WTC11 (cell line): ENCODE results near the gene TSNAXIP1.

ENCODE experiments used
- CREB1 ChIP-seq: sonication (generic); formaldehyde crosslinking; IDR thresholded peaks from 2 replicates; pipeline ENCODE4 v1.8.0; 2023; ENCODE audit warnings: mild to moderate bottlenecking, missing genetic modification reagents
- FOXJ3 ChIP-seq: sonication (generic); formaldehyde crosslinking; IDR thresholded peaks from 2 replicates; pipeline ENCODE4 v1.9.0; 2021; ENCODE audit warnings: missing genetic modification reagents, mild to moderate bottlenecking, borderline replicate concordance
- NFYB ChIP-seq: sonication (generic); formaldehyde crosslinking; conservative IDR thresholded peaks from 2 replicates; pipeline ENCODE4 v1.8.0; 2022; ENCODE audit warnings: low read depth, missing genetic modification reagents
- SOX15 ChIP-seq: fragments of 250-450 bp; sonication (Bioruptor Pico); IDR thresholded peaks from 2 replicates; pipeline ENCODE4 v1.9.0; 2021; ENCODE audit warnings: mild to moderate bottlenecking
- ZNF121 ChIP-seq: sonication (generic); formaldehyde crosslinking; IDR thresholded peaks from 2 replicates; pipeline ENCODE4 v1.8.0; 2023; ENCODE audit warnings: missing genetic modification reagents
- TF ChIP-seq, protein P1 (sequence below): fragments of 200-600 bp; IDR thresholded peaks from 2 replicates; pipeline ENCODE4 v1.8.0; 2022; ENCODE audit warnings: antibody characterized with exemption
- TF ChIP-seq, protein P2 (sequence below): sonication (generic); formaldehyde crosslinking; IDR thresholded peaks from 2 replicates; pipeline ENCODE4 v1.8.1; 2023; ENCODE audit warnings: mild to moderate bottlenecking, moderate library complexity, missing genetic modification reagents
- TF ChIP-seq, protein P3 (sequence below): sonication (generic); formaldehyde crosslinking; IDR thresholded peaks from 2 replicates; pipeline ENCODE4 v1.8.1; 2022; ENCODE audit warnings: low read depth, missing genetic modification reagents, borderline replicate concordance
- TF ChIP-seq, protein P4 (sequence below): sonication (generic); formaldehyde crosslinking; IDR thresholded peaks from 2 replicates; pipeline ENCODE4 v1.8.0; 2022; ENCODE audit warnings: missing genetic modification reagents
- TF ChIP-seq, protein P5 (sequence below): sonication (generic); formaldehyde crosslinking; IDR thresholded peaks from 2 replicates; pipeline ENCODE4 v1.8.1; 2022; ENCODE audit warnings: mild to moderate bottlenecking, missing genetic modification reagents, moderate library complexity, borderline replicate concordance
- TF ChIP-seq, protein P6 (sequence below): sonication (generic); formaldehyde crosslinking; IDR thresholded peaks from 2 replicates; pipeline ENCODE4 v1.8.1; 2022; ENCODE audit warnings: low read depth, mild to moderate bottlenecking, moderate library complexity, missing genetic modification reagents, borderline replicate concordance
- TF ChIP-seq, protein P7 (sequence below): sonication (generic); formaldehyde crosslinking; IDR thresholded peaks from 2 replicates; pipeline ENCODE4 v1.8.0; 2022; ENCODE audit warnings: mild to moderate bottlenecking, missing genetic modification reagents

DNA sequence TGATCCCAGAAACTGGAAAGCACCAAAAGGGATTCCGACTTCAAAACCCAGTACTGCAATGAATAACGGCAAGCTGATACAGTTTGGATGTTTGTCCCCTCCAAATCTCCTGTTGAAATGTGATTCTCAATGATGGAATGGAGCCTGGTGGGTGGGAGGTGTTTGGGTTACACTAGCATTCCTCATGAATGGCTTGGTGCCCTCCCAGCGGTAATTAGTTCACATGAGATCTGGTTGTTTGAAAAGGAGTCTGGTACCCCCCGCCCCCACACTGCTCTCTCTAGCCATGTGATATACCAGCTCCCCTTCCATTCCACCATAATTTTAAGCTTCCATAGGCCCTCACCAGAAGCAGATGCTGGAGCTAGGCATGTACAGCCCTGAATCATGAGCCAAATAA, 40.4 kb upstream of the TSNAXIP1 start:
- TF ChIP-seq NFYB, result no peak
- TF ChIP-seq, protein P1, sequence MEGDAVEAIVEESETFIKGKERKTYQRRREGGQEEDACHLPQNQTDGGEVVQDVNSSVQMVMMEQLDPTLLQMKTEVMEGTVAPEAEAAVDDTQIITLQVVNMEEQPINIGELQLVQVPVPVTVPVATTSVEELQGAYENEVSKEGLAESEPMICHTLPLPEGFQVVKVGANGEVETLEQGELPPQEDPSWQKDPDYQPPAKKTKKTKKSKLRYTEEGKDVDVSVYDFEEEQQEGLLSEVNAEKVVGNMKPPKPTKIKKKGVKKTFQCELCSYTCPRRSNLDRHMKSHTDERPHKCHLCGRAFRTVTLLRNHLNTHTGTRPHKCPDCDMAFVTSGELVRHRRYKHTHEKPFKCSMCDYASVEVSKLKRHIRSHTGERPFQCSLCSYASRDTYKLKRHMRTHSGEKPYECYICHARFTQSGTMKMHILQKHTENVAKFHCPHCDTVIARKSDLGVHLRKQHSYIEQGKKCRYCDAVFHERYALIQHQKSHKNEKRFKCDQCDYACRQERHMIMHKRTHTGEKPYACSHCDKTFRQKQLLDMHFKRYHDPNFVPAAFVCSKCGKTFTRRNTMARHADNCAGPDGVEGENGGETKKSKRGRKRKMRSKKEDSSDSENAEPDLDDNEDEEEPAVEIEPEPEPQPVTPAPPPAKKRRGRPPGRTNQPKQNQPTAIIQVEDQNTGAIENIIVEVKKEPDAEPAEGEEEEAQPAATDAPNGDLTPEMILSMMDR, result no peak
- TF ChIP-seq, protein P2, sequence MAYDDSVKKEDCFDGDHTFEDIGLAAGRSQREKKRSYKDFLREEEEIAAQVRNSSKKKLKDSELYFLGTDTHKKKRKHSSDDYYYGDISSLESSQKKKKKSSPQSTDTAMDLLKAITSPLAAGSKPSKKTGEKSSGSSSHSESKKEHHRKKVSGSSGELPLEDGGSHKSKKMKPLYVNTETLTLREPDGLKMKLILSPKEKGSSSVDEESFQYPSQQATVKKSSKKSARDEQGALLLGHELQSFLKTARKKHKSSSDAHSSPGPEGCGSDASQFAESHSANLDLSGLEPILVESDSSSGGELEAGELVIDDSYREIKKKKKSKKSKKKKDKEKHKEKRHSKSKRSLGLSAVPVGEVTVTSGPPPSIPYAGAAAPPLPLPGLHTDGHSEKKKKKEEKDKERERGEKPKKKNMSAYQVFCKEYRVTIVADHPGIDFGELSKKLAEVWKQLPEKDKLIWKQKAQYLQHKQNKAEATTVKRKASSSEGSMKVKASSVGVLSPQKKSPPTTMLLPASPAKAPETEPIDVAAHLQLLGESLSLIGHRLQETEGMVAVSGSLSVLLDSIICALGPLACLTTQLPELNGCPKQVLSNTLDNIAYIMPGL (CRISPR knock-in tag), result no peak
- TF ChIP-seq, protein P3, sequence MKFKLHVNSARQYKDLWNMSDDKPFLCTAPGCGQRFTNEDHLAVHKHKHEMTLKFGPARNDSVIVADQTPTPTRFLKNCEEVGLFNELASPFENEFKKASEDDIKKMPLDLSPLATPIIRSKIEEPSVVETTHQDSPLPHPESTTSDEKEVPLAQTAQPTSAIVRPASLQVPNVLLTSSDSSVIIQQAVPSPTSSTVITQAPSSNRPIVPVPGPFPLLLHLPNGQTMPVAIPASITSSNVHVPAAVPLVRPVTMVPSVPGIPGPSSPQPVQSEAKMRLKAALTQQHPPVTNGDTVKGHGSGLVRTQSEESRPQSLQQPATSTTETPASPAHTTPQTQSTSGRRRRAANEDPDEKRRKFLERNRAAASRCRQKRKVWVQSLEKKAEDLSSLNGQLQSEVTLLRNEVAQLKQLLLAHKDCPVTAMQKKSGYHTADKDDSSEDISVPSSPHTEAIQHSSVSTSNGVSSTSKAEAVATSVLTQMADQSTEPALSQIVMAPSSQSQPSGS (CRISPR knock-in tag), result no peak
- TF ChIP-seq, protein P4, sequence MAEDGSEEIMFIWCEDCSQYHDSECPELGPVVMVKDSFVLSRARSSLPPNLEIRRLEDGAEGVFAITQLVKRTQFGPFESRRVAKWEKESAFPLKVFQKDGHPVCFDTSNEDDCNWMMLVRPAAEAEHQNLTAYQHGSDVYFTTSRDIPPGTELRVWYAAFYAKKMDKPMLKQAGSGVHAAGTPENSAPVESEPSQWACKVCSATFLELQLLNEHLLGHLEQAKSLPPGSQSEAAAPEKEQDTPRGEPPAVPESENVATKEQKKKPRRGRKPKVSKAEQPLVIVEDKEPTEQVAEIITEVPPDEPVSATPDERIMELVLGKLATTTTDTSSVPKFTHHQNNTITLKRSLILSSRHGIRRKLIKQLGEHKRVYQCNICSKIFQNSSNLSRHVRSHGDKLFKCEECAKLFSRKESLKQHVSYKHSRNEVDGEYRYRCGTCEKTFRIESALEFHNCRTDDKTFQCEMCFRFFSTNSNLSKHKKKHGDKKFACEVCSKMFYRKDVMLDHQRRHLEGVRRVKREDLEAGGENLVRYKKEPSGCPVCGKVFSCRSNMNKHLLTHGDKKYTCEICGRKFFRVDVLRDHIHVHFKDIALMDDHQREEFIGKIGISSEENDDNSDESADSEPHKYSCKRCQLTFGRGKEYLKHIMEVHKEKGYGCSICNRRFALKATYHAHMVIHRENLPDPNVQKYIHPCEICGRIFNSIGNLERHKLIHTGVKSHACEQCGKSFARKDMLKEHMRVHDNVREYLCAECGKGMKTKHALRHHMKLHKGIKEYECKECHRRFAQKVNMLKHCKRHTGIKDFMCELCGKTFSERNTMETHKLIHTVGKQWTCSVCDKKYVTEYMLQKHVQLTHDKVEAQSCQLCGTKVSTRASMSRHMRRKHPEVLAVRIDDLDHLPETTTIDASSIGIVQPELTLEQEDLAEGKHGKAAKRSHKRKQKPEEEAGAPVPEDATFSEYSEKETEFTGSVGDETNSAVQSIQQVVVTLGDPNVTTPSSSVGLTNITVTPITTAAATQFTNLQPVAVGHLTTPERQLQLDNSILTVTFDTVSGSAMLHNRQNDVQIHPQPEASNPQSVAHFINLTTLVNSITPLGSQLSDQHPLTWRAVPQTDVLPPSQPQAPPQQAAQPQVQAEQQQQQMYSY (CRISPR knock-in tag), result no peak
- no peak for TF ChIP-seq FOXJ3
- TF ChIP-seq, protein P5, sequence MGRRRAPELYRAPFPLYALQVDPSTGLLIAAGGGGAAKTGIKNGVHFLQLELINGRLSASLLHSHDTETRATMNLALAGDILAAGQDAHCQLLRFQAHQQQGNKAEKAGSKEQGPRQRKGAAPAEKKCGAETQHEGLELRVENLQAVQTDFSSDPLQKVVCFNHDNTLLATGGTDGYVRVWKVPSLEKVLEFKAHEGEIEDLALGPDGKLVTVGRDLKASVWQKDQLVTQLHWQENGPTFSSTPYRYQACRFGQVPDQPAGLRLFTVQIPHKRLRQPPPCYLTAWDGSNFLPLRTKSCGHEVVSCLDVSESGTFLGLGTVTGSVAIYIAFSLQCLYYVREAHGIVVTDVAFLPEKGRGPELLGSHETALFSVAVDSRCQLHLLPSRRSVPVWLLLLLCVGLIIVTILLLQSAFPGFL, result no peak
- no peak for TF ChIP-seq SOX15 (CRISPR knock-in tag)
- no peak for TF ChIP-seq CREB1 (CRISPR knock-in tag)
- TF ChIP-seq ZNF121 (CRISPR knock-in tag), result no peak
- TF ChIP-seq, protein P6, sequence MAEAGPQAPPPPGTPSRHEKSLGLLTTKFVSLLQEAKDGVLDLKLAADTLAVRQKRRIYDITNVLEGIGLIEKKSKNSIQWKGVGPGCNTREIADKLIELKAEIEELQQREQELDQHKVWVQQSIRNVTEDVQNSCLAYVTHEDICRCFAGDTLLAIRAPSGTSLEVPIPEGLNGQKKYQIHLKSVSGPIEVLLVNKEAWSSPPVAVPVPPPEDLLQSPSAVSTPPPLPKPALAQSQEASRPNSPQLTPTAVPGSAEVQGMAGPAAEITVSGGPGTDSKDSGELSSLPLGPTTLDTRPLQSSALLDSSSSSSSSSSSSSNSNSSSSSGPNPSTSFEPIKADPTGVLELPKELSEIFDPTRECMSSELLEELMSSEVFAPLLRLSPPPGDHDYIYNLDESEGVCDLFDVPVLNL (CRISPR knock-in tag), result no peak
- TF ChIP-seq, protein P7, sequence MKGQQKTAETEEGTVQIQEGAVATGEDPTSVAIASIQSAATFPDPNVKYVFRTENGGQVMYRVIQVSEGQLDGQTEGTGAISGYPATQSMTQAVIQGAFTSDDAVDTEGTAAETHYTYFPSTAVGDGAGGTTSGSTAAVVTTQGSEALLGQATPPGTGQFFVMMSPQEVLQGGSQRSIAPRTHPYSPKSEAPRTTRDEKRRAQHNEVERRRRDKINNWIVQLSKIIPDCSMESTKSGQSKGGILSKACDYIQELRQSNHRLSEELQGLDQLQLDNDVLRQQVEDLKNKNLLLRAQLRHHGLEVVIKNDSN (CRISPR knock-in tag), result no peak
